Natural killer cell (primary cell): ENCODE measurements around the gene SLC39A11. TPM values are rescaled to one million over a fixed set of nuclear protein-coding genes. Genes with fewer than 3 reads are reported as not detected.

Source experiments
- ATAC-seq, 3 donors: fragments of 150-1000 bp in 2 of 3; fragments of 200-7000 bp in 1 of 3; cut with Tn5 transposase; 1 replicate in 1 of 3; 2 replicates in 2 of 3; pipeline ENCODE4 v1.10.0; 2021; ENCODE audit warnings: mild to moderate bottlenecking in 2 of 3, moderate library complexity in 2 of 3
- DNase-seq, 2 donors: peaks; one replicate each; pipeline versions ENCODE4 v3.0.0 to v3.0.0-alpha.2; 2013 to 2021; ENCODE audit warnings: mixed read lengths in 1 of 2
- H3K27ac ChIP-seq: one replicate; pipeline ENCODE4 v1.5.1; 2013; ENCODE audit warnings: mild to moderate bottlenecking, low read length
- H3K27me3 ChIP-seq: one replicate; pipeline ENCODE4 v1.6.1; 2013; ENCODE audit warnings: low read length; ENCODE audit not compliant: control insufficient read depth, insufficient read depth
- H3K36me3 ChIP-seq: one replicate; pipeline ENCODE4 v1.6.1; 2013; ENCODE audit warnings: low read length; ENCODE audit not compliant: control insufficient read depth, insufficient read depth
- H3K4me1 ChIP-seq: one replicate; pipeline ENCODE4 v1.6.1; 2013; ENCODE audit warnings: low read length; ENCODE audit not compliant: control insufficient read depth, insufficient read depth
- H3K4me3 ChIP-seq: one replicate; pipeline ENCODE4 v1.5.1; 2013; ENCODE audit warnings: low read length
- H3K9me3 ChIP-seq: one replicate; pipeline ENCODE4 v1.6.1; 2013; ENCODE audit warnings: low read length; ENCODE audit not compliant: control insufficient read depth, insufficient read depth
- H3K27ac Mint-ChIP-seq, 2 donors: one replicate each; pipeline ENCODE4 v1.8.0; 2022; ENCODE audit warnings: mild to moderate bottlenecking in 2 of 2, mixed read lengths in 2 of 2, moderate library complexity in 1 of 2
- H3K27me3 Mint-ChIP-seq, 2 donors: one replicate each; pipeline ENCODE4 v1.8.0; 2022; ENCODE audit warnings: low read depth in 2 of 2, mixed read lengths in 2 of 2
- H3K36me3 Mint-ChIP-seq: one replicate; pipeline ENCODE4 v1.8.0; 2022; ENCODE audit warnings: mixed read lengths
- H3K4me1 Mint-ChIP-seq, 2 donors: one replicate each; pipeline ENCODE4 v1.8.0; 2022; ENCODE audit warnings: mixed read lengths in 2 of 2
- H3K4me3 Mint-ChIP-seq: one replicate; pipeline ENCODE4 v1.8.0; 2022; ENCODE audit warnings: mild to moderate bottlenecking, moderate library complexity, mixed read lengths
- H3K9me3 Mint-ChIP-seq, 2 donors: one replicate each; pipeline ENCODE4 v1.8.0; 2022; ENCODE audit warnings: mixed read lengths in 2 of 2
- CTCF ChIP-seq: fragments of 200-600 bp; IDR thresholded peaks from one replicate; pipeline ENCODE4 v1.8.0; 2022; ENCODE audit warnings: antibody characterized with exemption
- WGBS: methylation state at CpG from one replicate; pipeline ENCODE4 v1.1.7; 2013; ENCODE audit warnings: missing lambda C conversion rate; ENCODE audit not compliant: insufficient coverage; 5-methylcytosine and 5-hydroxymethylcytosine counted together
- intact Hi-C: fragments of 100-400 bp; cut with micrococcal nuclease; formaldehyde crosslinking; loops from one replicate; pipeline ENCODE4 v1.14.2; 2022
- total RNA-seq, 4 donors: library from RNA; stranded (reverse); fragments of 120-200 nt in 1 of 4; gene quantifications; one replicate each; pipeline versions ENCODE4 v1.2.3 to v1.2.4, GENCODE V29; 2013 to 2022

The SLC39A11 gene
- total RNA-seq, 3 donors from 2014 or later (not counting 1 experiment from before 2014, with no cell fraction given): 32.6 to 44.9 (median 39.4) TPM

DNA sequence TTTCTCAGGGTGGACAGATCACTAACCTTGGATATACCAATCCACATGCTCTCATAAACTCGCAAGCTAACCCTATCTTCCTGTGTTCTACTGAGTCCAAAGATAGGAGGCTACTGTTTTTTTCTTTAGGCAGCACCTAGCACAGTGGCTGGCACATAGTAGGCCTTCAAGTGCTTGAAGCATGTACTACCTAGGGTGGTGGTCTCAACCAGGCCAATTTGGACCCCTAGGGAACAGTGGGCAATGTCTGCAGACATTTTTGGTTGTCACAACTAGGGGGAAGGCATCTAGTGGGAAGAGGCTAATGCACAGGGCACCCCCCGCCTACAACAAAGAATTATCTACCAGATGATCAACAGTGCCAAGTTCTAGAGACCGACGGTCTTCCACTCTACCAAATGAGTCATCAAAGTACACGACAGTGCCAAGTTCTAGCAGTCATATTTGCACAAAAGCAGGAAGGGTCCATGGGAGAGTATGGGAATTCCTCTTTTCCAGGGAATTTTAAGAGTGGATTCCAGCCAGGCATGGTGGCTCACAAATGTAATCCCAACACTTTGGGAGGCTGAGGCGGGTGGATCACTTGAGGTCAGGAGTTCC, 390.3 kb downstream of the SLC39A11 start:
- H3K9me3 Mint-ChIP-seq: no peaks in the 10 kb centered on the region
- Histone ChIP-seq H3K4me3 (no peak overlapping the region), H3K4me1 (no peaks in the 10 kb centered on the region), H3K9me3 (no peaks in the 10 kb centered on the region), H3K36me3 (no peaks in the 10 kb centered on the region), H3K27ac (no peak overlapping the region), H3K27me3 (no peaks in the 10 kb centered on the region)
- no peaks in the 10 kb centered on the region for H3K4me1 Mint-ChIP-seq
- WGBS: 68% methylated on average over 6 of the region's 6 CpGs
- no peak for TF ChIP-seq CTCF
- no peaks in the 10 kb centered on the region for H3K27me3 Mint-ChIP-seq
- DNase-seq: no peak
- no peak for ATAC-seq
- no peaks in the 10 kb centered on the region for H3K36me3 Mint-ChIP-seq
- no peak overlapping the region for H3K27ac Mint-ChIP-seq
- no peak overlapping the region for H3K4me3 Mint-ChIP-seq
- intact Hi-C loops: no loop called here

GRCh38 chr17:72700226-72700625, 392.3 kb downstream of the SLC39A11 start:
- no peaks in the 10 kb centered on the region for H3K9me3 Mint-ChIP-seq
- ATAC-seq: no peak
- TF ChIP-seq CTCF: no peak

DNA sequence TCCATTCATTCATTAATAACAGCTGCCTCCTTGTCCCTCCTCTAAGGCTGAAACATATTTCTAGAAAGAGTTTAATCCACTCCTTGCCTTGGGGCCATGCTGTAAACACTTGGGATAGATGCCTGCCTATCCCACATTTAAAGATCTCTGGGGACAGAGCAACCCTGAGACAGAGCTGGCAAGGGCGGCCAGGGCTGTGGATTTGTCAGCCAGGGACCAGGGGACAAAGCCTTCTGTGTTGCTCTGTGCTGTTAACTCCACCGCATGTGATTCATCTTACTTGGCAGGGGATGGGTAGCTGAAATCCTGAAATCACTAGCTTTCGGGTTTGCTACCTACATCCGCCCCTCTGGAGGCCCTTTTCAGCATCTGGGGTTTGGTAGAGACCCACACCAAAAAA, 392.9 kb downstream of the SLC39A11 start:
- H3K9me3 Mint-ChIP-seq: no peaks in the 10 kb centered on the region
- Histone ChIP-seq H3K36me3 (no peaks in the 10 kb centered on the region), H3K27ac (no peak overlapping the region), H3K27me3 (no peaks in the 10 kb centered on the region), H3K4me1 (no peaks in the 10 kb centered on the region), H3K9me3 (no peaks in the 10 kb centered on the region), H3K4me3 (no peak overlapping the region)
- TF ChIP-seq CTCF: no peak
- intact Hi-C loops: no loop called here
- ATAC-seq (no peak), DNase-seq (no peak)
- WGBS: 98% methylated on average over 4 of the region's 4 CpGs
- H3K4me3 Mint-ChIP-seq: no peak overlapping the region
- H3K27me3 Mint-ChIP-seq: no peaks in the 10 kb centered on the region
- no peak overlapping the region for H3K27ac Mint-ChIP-seq
- H3K4me1 Mint-ChIP-seq: no peaks in the 10 kb centered on the region
- H3K36me3 Mint-ChIP-seq: no peaks in the 10 kb centered on the region

More at GRCh38 chr17:72700226-72700625, 392.3 kb downstream of the SLC39A11 start:
- Mint-ChIP-seq H3K36me3 (no peaks in the 10 kb centered on the region), H3K4me1 (no peaks in the 10 kb centered on the region), H3K4me3 (no peak overlapping the region), H3K27ac (no peak overlapping the region), H3K27me3 (no peaks in the 10 kb centered on the region)
- H3K4me3 ChIP-seq: no peak overlapping the region
- no peaks in the 10 kb centered on the region for H3K36me3 ChIP-seq
- H3K9me3 ChIP-seq: no peaks in the 10 kb centered on the region
- H3K27me3 ChIP-seq: no peaks in the 10 kb centered on the region
- intact Hi-C loops: no loop called here
- no peak for DNase-seq
- no peaks in the 10 kb centered on the region for H3K4me1 ChIP-seq
- H3K27ac ChIP-seq: no peak overlapping the region
- 96% methylated on average over 3 of the region's 3 CpGs for WGBS

DNA sequence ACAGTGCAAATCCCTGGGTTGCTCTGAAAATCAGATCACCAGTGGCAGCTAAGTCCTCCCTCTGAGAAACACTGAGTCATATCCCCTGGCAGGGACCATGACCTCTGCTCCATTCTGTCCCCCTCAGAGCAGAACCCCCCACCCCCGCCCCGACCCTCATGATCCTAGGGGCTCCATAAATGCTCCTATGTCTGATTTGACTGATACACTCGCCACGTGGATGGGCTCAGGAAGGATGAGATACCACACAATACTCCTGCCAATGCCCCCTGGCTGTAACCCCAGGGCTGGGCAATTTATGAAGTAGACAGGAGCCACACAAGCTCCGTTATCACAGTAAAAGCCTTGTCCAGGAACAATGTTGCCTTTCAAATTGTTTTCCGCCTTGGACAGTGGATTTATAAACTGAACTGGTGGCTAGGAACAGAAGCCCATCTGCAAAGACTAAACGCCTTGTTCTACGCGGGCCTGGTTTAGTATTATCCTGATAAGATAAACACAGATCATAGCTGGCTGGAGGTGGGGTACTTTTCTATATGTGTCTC, 394.8 kb downstream of the SLC39A11 start:
- no peaks in the 10 kb centered on the region for H3K9me3 ChIP-seq
- 95% methylated on average over 9 of the region's 9 CpGs for WGBS
- Mint-ChIP-seq H3K4me3 (no peak overlapping the region), H3K27ac (no peak overlapping the region), H3K4me1 (no peaks in the 10 kb centered on the region), H3K36me3 (no peaks in the 10 kb centered on the region), H3K27me3 (no peaks in the 10 kb centered on the region), H3K9me3 (no peaks in the 10 kb centered on the region)
- H3K27me3 ChIP-seq: no peaks in the 10 kb centered on the region
- ATAC-seq: no peak
- no peak overlapping the region for H3K27ac ChIP-seq
- intact Hi-C loops: no loop called here
- H3K4me3 ChIP-seq: no peak overlapping the region
- no peak for DNase-seq
- no peak for TF ChIP-seq CTCF
- H3K4me1 ChIP-seq: no peaks in the 10 kb centered on the region
- H3K36me3 ChIP-seq: no peaks in the 10 kb centered on the region
